ENCODE results near the gene DEAF1.

- no peak for TF ChIP-seq CTCF (IDR thresholded peaks at IDR 0.05)
- TF ChIP-seq POLR2A (IDR thresholded peaks at IDR 0.05), result no peak
- no peak for TF ChIP-seq EP300 (IDR thresholded peaks at IDR 0.05)
Measured at GRCh38 chr11:686451-687243, 8.4 kb downstream of the DEAF1 start.
